ENCODE results near the gene ZNF438. TPM values are rescaled to one million over a fixed set of nuclear protein-coding genes. Genes with fewer than 3 reads are reported as not detected.
"Not testable (repeated sequence)": the region's sequence is repeated elsewhere in the genome, so short reads cannot be mapped to it uniquely, and the experiment has no call there.

ZNF438 gene
- total RNA-seq, 1 donor from 2014 or later = 15.0 TPM

GRCh38 chr10:30816159-30816819 lies 215.4 kb downstream of the ZNF438 start:
- no peak for DNase-seq (ENCODE audit: low read depth)

DNA sequence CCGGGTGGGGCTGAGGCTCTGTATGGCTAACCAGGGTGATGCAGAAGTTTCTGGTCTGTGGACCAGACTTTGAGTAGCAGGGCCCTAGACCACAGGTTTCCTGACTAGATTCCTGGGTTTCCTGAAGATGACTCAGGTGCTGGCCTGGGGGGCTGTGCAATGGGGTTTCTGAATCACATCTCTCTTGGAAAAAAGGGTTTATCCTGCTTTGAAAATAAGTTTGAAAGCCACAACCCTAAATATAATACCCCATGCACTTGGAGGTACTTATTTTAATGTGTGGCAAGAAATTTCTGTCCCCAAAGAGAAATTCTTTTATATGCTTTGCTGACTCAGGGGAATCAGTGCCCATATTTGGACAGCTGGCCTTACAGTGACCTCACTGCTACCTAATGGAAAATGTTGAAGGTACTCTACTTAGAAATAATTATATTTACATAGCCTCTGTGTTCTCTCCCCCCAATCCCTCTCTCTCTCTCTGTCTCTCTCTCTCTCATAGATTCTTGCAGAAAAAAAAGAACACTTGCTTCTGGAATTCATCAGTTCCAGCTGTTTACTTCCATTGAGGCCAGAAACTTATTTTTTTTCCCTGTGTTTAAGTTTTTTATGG lies 217.7 kb downstream of the ZNF438 start:
- no peak for DNase-seq (ENCODE audit: low read depth)

DNA sequence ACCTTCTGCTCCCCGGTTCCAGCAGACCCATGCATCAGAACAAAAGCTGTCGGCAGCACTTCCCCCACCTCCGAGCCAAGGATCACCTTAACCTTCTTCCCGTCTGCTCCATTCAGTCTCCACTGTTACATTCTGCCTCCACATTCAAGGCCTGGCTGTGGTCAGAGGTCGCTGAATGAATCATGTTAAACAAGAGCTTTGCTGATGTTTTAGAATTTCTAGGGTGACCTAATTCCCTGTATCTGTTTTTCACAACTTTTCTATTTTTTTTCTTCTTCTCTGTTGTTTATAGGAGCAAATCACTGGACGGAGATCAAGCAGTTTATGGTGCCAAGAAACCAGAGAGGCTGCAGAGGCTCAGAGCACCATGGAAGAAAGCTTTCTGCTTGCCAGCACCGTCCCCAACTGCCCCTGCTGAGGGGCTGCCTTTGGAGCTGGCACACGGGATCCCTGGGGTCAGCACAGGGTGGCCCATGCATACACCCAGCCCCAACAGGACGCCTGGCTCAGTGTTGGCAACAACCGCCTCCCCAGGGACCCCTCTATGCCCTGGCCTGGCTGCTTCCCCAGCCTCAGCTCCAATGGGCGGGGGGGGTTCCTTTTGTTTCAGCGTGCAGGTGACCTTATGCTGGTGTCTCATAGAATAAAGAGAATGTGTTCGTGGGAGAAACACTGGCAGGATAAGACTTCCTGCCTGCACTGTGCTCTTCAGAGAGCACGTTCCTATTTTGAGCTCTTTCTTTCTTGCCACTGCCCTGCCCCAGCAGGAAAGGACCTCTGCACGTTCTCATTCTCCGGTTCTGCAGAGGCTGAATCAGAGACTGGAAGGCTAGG lies 219.4 kb downstream of the ZNF438 start:
- peak; percentile 59 for DNase-seq (ENCODE audit: low read depth)

- DNase-seq (ENCODE audit: low read depth) = no peak
Measured at GRCh38 chr10:30811276-30812017, 220.2 kb downstream of the ZNF438 start.

DNA sequence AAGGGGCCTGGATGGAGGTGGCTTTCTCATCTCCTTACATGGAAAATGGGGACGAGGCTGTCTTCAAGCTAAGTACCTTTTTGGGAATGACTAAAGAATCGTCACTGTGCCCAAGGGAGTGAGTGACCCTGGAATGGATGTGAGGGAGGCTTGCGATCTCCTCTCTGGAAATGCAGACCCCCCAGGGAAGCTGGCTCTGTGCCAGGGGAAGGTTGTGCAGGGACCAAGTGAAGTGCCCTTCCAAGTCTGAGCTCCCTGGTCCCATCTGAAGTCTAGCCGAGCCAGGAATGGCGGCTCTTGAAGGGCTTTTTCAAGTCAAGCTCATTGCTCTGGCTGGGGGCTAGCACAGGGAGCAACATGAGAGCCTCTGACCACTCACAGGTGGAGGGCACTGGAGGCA lies 221.2 kb downstream of the ZNF438 start:
- DNase-seq (ENCODE audit: low read depth) = no peak

- DNase-seq (ENCODE audit: low read depth) = no peak
Measured at GRCh38 chr10:30806850-30807249, 224.8 kb downstream of the ZNF438 start.

DNA sequence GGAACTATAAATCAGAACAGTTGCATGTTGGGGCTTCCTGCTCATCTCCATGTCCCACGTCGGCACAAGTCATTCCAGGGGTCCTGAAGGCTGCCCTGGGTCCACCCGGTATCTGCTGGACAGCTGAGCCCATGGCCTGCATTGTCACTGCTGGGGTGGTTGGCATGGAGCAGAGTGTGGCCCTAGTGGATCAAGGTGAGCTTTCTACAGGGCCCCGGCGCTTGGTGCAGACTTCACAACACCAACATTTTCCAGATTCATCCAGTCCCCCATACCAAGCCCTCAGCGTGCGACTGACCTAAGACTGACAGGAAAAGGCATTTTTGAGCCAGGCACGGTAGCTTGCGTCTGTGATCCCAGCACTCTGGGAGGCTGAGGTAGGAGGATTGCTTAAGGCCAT lies 226.6 kb downstream of the ZNF438 start:
- DNase-seq (ENCODE audit: low read depth) = no peak

- no peak for DNase-seq (ENCODE audit: low read depth)
Measured at GRCh38 chr10:30804478-30805055, 227.1 kb downstream of the ZNF438 start.

DNA sequence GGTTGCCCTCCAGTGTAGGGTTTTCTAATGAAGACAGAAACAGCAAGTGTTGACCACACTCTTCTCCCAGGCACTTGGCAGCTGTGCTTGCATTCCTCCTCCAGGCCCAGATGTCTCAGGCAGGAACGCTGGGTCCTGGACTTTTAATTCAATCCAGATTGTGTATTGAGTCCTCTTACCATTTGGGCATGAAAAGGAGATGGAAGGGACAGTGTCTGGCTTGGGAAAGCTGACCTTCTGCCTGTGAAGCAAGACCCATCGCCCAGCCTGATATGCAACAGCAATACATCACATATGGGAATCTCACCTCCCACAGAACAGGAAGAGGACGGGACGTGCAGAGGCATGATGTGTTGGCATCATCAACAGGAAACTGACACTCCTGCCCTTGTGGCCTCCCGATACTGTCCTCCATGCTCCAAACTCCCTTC lies 227.8 kb downstream of the ZNF438 start:
- DNase-seq (ENCODE audit: low read depth) = no peak

DNA sequence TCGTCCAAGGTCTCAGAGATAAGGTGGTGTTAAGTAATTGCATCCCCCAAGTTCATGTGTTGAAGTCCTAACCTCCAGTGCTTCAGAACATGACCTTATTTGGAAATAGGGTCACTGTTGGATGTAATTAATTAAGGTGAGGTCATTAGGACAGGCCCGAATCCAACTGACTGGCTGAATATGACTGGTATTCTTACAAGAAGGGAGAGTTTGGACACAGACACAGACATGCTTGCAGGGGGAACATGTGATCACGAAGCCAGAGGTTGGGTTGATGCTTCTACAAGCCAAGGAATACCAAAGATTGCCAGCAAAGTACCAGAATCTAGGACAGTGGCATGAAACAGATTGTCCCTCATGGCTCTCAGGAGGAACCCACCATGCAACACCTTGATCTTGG lies 228.6 kb downstream of the ZNF438 start:
- DNase-seq (ENCODE audit: low read depth) = no peak

DNA sequence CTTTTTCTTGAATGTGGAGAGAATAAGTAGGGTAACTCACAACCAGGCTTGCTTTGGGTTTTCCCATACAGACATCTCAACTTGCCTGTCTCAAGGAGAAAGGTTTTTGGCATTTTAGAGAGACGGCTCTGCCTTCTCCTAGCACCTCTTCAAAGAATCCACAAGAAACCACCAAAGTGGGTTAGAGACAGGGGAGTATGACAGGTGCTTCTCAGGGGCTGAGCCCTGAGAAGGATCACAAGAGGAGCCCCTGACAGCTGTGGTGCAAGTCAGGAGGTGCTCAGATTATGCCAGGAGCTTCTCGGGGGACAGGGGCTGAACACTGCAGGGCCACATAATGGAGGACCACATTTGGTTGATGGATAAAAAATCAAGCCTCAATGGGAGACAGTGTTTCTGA lies 231.3 kb downstream of the ZNF438 start:
- DNase-seq (ENCODE audit: low read depth) = no peak

DNA sequence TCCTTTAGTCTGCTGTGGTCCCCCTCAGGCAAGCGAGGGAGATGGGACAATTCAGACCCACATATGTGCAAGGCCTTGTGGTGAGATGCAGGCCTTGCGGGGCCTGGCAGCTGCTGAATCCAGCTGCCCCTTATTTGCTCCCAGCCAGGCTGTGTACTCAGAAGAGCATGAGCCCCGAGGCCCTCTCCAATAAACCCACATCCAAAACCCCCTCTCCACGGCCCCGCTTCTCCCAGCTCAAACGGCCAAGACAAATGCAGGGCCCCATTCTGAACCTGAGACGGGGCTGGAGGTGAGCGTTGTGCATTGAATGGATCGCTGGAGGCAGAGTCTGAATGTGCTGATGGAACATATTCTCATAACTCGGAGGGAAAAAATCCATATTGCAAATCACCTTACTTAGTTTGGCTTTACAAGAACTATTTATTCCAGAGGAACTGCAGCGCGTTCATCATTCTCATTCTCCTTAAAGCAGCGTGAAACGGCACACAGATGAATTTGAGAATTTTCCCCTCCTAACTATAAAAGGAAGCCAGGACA lies 232.9 kb downstream of the ZNF438 start:
- no peak for DNase-seq (ENCODE audit: low read depth)

GRCh38 chr10:30795024-30795423 lies 236.6 kb downstream of the ZNF438 start:
- DNase-seq (ENCODE audit: low read depth) = not testable (repeated sequence)

Measured in myocyte (in vitro differentiated cells).